ENCODE measurements around the gene WDR35. TPM values are rescaled to one million over a fixed set of nuclear protein-coding genes. Genes with fewer than 3 reads are reported as not detected.

The WDR35 gene
- total and polyA plus RNA-seq, 10 of the 15 experiments (the other 5 are each of a cell fraction or from before 2014, with no cell fraction given) = 3.0 to 9.3 (median 6.3) TPM

DNA sequence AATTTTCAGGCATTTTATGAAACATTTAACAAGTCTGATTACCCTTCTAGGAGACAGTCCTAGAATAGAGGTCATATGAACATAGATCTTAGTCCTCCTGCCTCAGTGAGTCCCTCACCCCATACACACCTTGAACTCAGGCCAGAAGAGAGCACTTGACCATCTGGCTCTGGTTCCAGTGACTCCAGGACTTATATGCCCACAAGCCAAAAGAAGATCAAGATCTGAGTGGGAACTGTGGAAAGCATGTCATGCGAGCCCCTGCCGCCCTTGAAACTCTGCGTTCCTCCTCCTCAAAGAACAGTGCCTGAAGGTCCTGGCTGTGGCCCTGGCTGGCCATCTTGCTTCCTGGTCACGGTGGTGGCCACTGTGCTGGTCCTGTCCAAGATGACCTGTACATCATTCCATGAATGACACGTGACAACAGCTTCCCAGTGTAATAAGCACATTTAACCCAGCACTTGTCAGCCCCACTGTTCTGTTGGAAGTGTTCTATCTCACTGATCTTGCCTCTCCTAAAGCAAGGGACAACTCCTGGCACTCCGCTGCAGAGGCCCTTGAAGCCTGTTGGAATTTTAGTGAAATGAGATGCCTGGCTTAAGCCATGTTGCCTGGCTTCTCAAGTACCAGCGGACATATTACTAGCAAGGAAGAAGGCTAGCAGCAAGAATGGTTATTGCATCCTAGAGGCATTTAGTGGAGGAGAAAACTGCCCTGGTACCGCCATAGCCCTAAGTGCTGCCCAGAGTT, 105.8 kb downstream of the WDR35 start:
- H3K27ac ChIP-seq (ENCODE audit: control insufficient read depth, insufficient read depth) = no peak overlapping the region
- in situ Hi-C loops (cut with MboI) (no loop called here), intact Hi-C loops (cut with micrococcal nuclease; ENCODE audit: unreplicated experiment) (no loop called here)
- TF ChIP-seq RELA (IDR thresholded peaks at IDR 0.05; ENCODE audit: borderline replicate concordance, partially characterized antibody) (no peak), EP300 (IDR thresholded peaks at IDR 0.05; ENCODE audit: borderline replicate concordance in 1 of 2, control insufficient read depth in 1 of 2, low read depth in 2 of 2, low read length in 2 of 2) (no peak), PAX8 (IDR thresholded peaks at IDR 0.05) (no peak), SREBF2 (IDR thresholded peaks at IDR 0.05; ENCODE audit: low read length) (no peak), LARP7 (IDR thresholded peaks at IDR 0.05) (no peak), NR2C2 (IDR thresholded peaks at IDR 0.05; ENCODE audit: borderline replicate concordance, control insufficient read depth, insufficient read length, low read depth) (no peak), GABPA (IDR thresholded peaks at IDR 0.05; ENCODE audit: low read depth) (no peak), ZNF384 (IDR thresholded peaks at IDR 0.05; ENCODE audit: borderline replicate concordance, low read depth, low read length) (no peak), BRCA1 (IDR thresholded peaks at IDR 0.05; ENCODE audit: low read depth, low read length) (no peak), NFYB (IDR thresholded peaks at IDR 0.05; ENCODE audit: insufficient read depth, low read depth, low read length) (no peak), POLR2A (IDR thresholded peaks at IDR 0.05; ENCODE audit: low read depth, low read length) (no peak), NR2C1 (IDR thresholded peaks at IDR 0.05) (no peak), FOXK2 (IDR thresholded peaks at IDR 0.05) (no peak), SP1 (IDR thresholded peaks at IDR 0.05; ENCODE audit: low read depth, low read length) (no peak)
- TF ChIP-seq, protein P1, sequence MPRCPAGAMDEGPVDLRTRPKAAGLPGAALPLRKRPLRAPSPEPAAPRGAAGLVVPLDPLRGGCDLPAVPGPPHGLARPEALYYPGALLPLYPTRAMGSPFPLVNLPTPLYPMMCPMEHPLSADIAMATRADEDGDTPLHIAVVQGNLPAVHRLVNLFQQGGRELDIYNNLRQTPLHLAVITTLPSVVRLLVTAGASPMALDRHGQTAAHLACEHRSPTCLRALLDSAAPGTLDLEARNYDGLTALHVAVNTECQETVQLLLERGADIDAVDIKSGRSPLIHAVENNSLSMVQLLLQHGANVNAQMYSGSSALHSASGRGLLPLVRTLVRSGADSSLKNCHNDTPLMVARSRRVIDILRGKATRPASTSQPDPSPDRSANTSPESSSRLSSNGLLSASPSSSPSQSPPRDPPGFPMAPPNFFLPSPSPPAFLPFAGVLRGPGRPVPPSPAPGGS (IDR thresholded peaks at IDR 0.05; ENCODE audit: borderline replicate concordance, insufficient read depth, low read depth, low read length, poor library complexity, severe bottlenecking) = no peak
- TF ChIP-seq, protein P2, sequence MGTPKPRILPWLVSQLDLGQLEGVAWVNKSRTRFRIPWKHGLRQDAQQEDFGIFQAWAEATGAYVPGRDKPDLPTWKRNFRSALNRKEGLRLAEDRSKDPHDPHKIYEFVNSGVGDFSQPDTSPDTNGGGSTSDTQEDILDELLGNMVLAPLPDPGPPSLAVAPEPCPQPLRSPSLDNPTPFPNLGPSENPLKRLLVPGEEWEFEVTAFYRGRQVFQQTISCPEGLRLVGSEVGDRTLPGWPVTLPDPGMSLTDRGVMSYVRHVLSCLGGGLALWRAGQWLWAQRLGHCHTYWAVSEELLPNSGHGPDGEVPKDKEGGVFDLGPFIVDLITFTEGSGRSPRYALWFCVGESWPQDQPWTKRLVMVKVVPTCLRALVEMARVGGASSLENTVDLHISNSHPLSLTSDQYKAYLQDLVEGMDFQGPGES (IDR thresholded peaks at IDR 0.05) = no peak
- TF ChIP-seq, protein P3, sequence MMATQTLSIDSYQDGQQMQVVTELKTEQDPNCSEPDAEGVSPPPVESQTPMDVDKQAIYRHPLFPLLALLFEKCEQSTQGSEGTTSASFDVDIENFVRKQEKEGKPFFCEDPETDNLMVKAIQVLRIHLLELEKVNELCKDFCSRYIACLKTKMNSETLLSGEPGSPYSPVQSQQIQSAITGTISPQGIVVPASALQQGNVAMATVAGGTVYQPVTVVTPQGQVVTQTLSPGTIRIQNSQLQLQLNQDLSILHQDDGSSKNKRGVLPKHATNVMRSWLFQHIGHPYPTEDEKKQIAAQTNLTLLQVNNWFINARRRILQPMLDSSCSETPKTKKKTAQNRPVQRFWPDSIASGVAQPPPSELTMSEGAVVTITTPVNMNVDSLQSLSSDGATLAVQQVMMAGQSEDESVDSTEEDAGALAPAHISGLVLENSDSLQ (IDR thresholded peaks at IDR 0.05) = no peak
- TF ChIP-seq, protein P4, sequence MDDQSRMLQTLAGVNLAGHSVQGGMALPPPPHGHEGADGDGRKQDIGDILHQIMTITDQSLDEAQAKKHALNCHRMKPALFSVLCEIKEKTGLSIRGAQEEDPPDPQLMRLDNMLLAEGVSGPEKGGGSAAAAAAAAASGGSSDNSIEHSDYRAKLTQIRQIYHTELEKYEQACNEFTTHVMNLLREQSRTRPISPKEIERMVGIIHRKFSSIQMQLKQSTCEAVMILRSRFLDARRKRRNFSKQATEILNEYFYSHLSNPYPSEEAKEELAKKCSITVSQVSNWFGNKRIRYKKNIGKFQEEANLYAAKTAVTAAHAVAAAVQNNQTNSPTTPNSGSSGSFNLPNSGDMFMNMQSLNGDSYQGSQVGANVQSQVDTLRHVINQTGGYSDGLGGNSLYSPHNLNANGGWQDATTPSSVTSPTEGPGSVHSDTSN (IDR thresholded peaks at IDR 0.05; ENCODE audit: insufficient replicate concordance, low read depth, low read length) = no peak
- peaks cover 3% of the 10 kb centered on the region for H3K4me1 ChIP-seq (ENCODE audit: control insufficient read depth, insufficient read depth, low read length)
- BruUV-seq (replicated peaks) = no TSS peak
- H3K4me3 ChIP-seq = no peak overlapping the region
- no peaks in the 10 kb centered on the region for H4K20me1 ChIP-seq (ENCODE audit: control insufficient read depth, insufficient read depth)
- SMC1A ChIA-PET (ENCODE audit: uncharacterized antibody, unreplicated experiment) = no interaction called here
- no peaks in the 10 kb centered on the region for H3K27me3 ChIP-seq (replicated peaks in 1 of 2; ENCODE audit: control insufficient read depth in 2 of 2, insufficient read depth in 2 of 2, low read length in 1 of 2)
- H2AFZ ChIP-seq (ENCODE audit: control insufficient read depth, low read depth, low read length) = no peak overlapping the region
- no peaks in the 10 kb centered on the region for H3K36me3 ChIP-seq (ENCODE audit: control insufficient read depth in 2 of 2, insufficient read depth in 2 of 2, low read length in 1 of 2)
- DNase-seq (ENCODE audit: low read depth, low spot score) = no peak
- no peak for FAIRE-seq
- H3K4me2 ChIP-seq (ENCODE audit: control insufficient read depth, insufficient read depth) = no peak overlapping the region
- no peak for ATAC-seq
- H3K9me3 ChIP-seq (replicated peaks; ENCODE audit: control insufficient read depth, insufficient read depth, low read length) = no peaks in the 10 kb centered on the region; the same call in 2 of the 3 replicates
- RAD21 ChIA-PET (ENCODE audit: unreplicated experiment) = no interaction called here
- CTCF ChIA-PET = interaction anchor here (1.2 kb wide), 1 partner anchor 20 kb away, joined by 5 read pairs; no protein-coding TSS in a partner anchor
- POLR2A ChIA-PET = interaction anchor here (1.1 kb wide), 1 partner anchor 17 kb away, joined by 3 read pairs; no protein-coding TSS in a partner anchor
- H3K79me2 ChIP-seq (ENCODE audit: control insufficient read depth, insufficient read depth, low read length) = no peaks in the 10 kb centered on the region; the same call in 1 of the 2 replicates
- 83% methylated on average over 8 of the region's 8 CpGs for WGBS (ENCODE audit: insufficient coverage, insufficient replicate concordance, low lambda C conversion rate, missing lambda C conversion rate)
- H3K9ac ChIP-seq (ENCODE audit: control insufficient read depth, insufficient read depth, low read length) = no peak overlapping the region

Measured in GM12878 (cell line).